Aortic smooth muscle cell (primary cell): ENCODE data around the gene NFASC. TPM values are rescaled to one million over a fixed set of nuclear protein-coding genes. Genes with fewer than 3 reads are reported as not detected.

Source experiments
- total RNA-seq: library from RNA; depleted of rRNA; stranded (reverse); fragments of >200 nt; gene quantifications from 2 replicates; pipeline ENCODE4 v1.2.3, GENCODE V29; 2014

NFASC gene
- 14.3 and 15.7 TPM in 2 replicates for total RNA-seq

GRCh38 chr1:204870160-204870912, at the start of gene NFASC:
Gene NFASC, plus strand, starts transcription at chr1:204870862. Its CDS starts 73,454 bp downstream, at chr1:204944316.

GRCh38 chr1:205042911-205043806, 172.5 kb downstream of the NFASC start, which contains the start of gene CNTN2:
Gene CNTN2, plus strand, starts transcription at chr1:205043212. Its CDS starts 9,974 bp downstream, at chr1:205053186.

Other genes with a start within 250 kb of the NFASC start
- not detected in 2 replicates for gene LRRN2, start 185.1 kb upstream of the NFASC start, total RNA-seq
- not detected in 2 replicates for gene CNTN2, start 172.3 kb downstream of the NFASC start, total RNA-seq
- 1.2 and 1.6 TPM in 2 replicates for gene TMEM81, start 213.6 kb downstream of the NFASC start, total RNA-seq